Fibroblast of the aortic adventitia (primary cell): ENCODE data around the gene DDIT3. TPM values are rescaled to one million over a fixed set of nuclear protein-coding genes. Genes with fewer than 3 reads are reported as not detected.

Experiments used
- DNase-seq: peaks from one replicate; pipeline ENCODE4 v3.0.0-alpha.2; 2010; ENCODE audit warnings: low read depth
- H3K4me3 ChIP-seq: 2 replicates; pipeline ENCODE4 v1.5.1; 2011; ENCODE audit warnings: low read depth, mild to moderate bottlenecking, control low read depth, low read length, moderate library complexity
- CTCF ChIP-seq: IDR thresholded peaks from 2 replicates; pipeline ENCODE4 v1.5.1; 2011; ENCODE audit warnings: mild to moderate bottlenecking, low read length, control low read depth, inconsistent platforms; ENCODE audit not compliant: insufficient read depth
- total RNA-seq: library from RNA; depleted of rRNA; stranded (reverse); fragments of >200 nt; gene quantifications from 2 replicates; pipeline ENCODE4 v1.2.3, GENCODE V29; 2012; ENCODE audit warnings: low replicate concordance

The DDIT3 gene
- total RNA-seq, 1 donor, result 37.7 TPM

GRCh38 chr12:57547288-57548012 is 27.1 kb upstream of the DDIT3 start:
- peak overlapping the region; percentile 4 for H3K4me3 ChIP-seq
- no peak for TF ChIP-seq CTCF
- DNase-seq, result no peak

- TF ChIP-seq CTCF, result no peak
- H3K4me3 ChIP-seq, result peak within 1 kb of the TSS; percentile 75
- peak; percentile 98 for DNase-seq
Observed at GRCh38 chr12:57546438-57547287, 26.3 kb upstream of the DDIT3 start, which contains the start of gene DCTN2. Gene DCTN2 (minus strand): TSS chr12:57547192. CDS start chr12:57547063, 129 bp downstream.

GRCh38 chr12:57545809-57546437 is 25.6 kb upstream of the DDIT3 start:
- no peak for DNase-seq
- TF ChIP-seq CTCF, result no peak
- H3K4me3 ChIP-seq, result peak overlapping the region; percentile 75

GRCh38 chr12:57543581-57543980 is 23.3 kb upstream of the DDIT3 start:
- H3K4me3 ChIP-seq, result no peak overlapping the region
- no peak for TF ChIP-seq CTCF
- no peak for DNase-seq

- TF ChIP-seq CTCF, result no peak
- DNase-seq, result no peak
- no peak overlapping the region for H3K4me3 ChIP-seq
Observed at GRCh38 chr12:57541717-57542116, 21.4 kb upstream of the DDIT3 start.

- H3K4me3 ChIP-seq, result no peak overlapping the region
- DNase-seq, result peak; percentile 50
- TF ChIP-seq CTCF, result no peak
Observed at GRCh38 chr12:57541001-57541400, 20.7 kb upstream of the DDIT3 start.
